Astrocyte of the spinal cord (primary cell): Measurements from ENCODE around the gene EFHC2.

Experiments used
- DNase-seq: peaks from one replicate; pipeline ENCODE4 v3.0.0; 2011; ENCODE audit warnings: low read depth, low spot score
- H3K4me3 ChIP-seq: 2 replicates; pipeline ENCODE4 v1.5.1; 2011; ENCODE audit warnings: low read depth, mild to moderate bottlenecking, low read length, moderate library complexity
- CTCF ChIP-seq: IDR thresholded peaks from 2 replicates; pipeline ENCODE4 v1.5.1; 2012; ENCODE audit warnings: low read depth, mild to moderate bottlenecking, low read length, inconsistent platforms
- in situ Hi-C: cut with HindIII; loops from 2 replicates; pipeline ENCODE4 v1.10.0; 2017; ENCODE audit warnings: low sequenced_read_pairs

EFHC2 gene

GRCh38 chrX:44232081-44232480, 111.4 kb downstream of the EFHC2 start:
- no peak for DNase-seq
- TF ChIP-seq CTCF, result no peak
- no peak overlapping the region for H3K4me3 ChIP-seq
- in situ Hi-C loops, result no loop called here

DNA sequence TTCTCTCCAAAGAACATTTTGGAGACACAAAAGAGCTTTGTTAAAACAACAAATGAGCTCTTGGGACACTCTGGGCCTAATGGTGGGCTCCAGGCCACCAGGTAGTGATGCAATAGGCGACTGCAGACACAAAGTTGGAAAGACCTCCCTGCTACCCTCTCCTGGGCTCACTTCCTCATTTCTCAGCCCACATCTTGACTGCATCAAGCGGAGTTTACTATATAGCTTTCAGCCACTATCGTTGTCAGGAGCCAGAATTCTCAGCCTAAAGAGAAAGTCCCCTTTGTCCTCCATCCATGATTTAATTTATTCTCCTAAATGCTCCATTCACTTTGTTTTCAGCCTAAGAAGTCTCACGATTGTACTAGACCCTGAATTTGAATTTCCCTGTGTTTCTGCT, 114.9 kb downstream of the EFHC2 start:
- no peak for DNase-seq
- in situ Hi-C loops, result no loop called here
- H3K4me3 ChIP-seq, result no peak overlapping the region
- TF ChIP-seq CTCF, result no peak

- H3K4me3 ChIP-seq, result no peak overlapping the region
- no peak for TF ChIP-seq CTCF
- DNase-seq, result no peak
- in situ Hi-C loops, result no loop called here
These were observed 115.5 kb downstream of the EFHC2 start for GRCh38 chrX:44227991-44228390.

- no peak overlapping the region for H3K4me3 ChIP-seq
- in situ Hi-C loops, result no loop called here
- no peak for DNase-seq
- TF ChIP-seq CTCF, result no peak
These were observed 117.8 kb downstream of the EFHC2 start for GRCh38 chrX:44225667-44226066.

DNA sequence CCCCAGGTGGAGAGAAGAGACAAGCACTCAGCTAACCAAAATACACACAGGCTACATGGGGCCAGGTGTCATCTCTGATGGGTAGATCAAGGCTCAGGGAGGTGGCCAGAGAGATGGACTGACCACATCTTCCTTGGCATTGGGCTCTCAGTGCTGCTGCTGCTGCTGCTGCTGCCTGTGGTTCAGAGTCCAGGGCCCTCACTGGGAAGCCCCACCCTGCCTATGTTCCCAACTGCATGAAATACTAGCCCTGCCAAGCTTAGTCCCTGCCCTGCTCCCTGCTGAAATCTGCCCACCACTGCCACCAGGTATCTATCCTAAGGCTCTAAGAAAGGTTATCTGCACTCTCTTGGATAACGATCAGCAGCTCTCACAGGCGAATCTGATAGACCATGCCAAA, 118.7 kb downstream of the EFHC2 start:
- no peak overlapping the region for H3K4me3 ChIP-seq
- TF ChIP-seq CTCF, result no peak
- no peak for DNase-seq
- in situ Hi-C loops, result no loop called here

DNA sequence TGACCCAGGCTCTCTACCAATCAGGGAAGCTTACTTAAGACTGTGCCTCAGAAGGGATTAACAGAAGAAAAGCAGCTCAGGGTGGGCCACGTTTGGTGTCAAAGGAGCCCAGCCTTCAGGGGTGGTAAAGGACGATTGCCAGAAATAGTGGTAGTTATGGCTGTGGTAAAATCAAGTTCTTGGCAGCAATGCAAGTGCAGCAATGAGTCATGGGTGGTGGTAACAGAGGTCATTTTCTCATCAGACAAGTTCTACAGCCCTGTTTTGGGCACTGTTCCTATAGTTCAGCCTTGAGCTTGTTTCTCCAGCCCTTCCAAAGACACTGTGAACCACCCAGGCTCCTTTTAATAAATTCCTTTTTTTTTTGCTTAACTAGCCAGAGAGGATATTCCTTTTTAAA, 120.3 kb downstream of the EFHC2 start:
- in situ Hi-C loops, result no loop called here
- peak; percentile 78 for DNase-seq
- H3K4me3 ChIP-seq, result no peak overlapping the region
- TF ChIP-seq CTCF, result no peak

- no peak for TF ChIP-seq CTCF
- in situ Hi-C loops, result no loop called here
These were observed 125.0 kb downstream of the EFHC2 start for GRCh38 chrX:44218465-44218864.

More at GRCh38 chrX:44218465-44218864, 125.0 kb downstream of the EFHC2 start:
- H3K4me3 ChIP-seq, result no peak overlapping the region
- DNase-seq, result no peak
